ENCODE data around the gene SFI1. TPM values are rescaled to one million over a fixed set of nuclear protein-coding genes. Genes with fewer than 3 reads are reported as not detected.

Gene SFI1
- polyA plus RNA-seq, 6 donors from 2014 or later = 3.3 to 21.1 (median 8.7) TPM

DNA sequence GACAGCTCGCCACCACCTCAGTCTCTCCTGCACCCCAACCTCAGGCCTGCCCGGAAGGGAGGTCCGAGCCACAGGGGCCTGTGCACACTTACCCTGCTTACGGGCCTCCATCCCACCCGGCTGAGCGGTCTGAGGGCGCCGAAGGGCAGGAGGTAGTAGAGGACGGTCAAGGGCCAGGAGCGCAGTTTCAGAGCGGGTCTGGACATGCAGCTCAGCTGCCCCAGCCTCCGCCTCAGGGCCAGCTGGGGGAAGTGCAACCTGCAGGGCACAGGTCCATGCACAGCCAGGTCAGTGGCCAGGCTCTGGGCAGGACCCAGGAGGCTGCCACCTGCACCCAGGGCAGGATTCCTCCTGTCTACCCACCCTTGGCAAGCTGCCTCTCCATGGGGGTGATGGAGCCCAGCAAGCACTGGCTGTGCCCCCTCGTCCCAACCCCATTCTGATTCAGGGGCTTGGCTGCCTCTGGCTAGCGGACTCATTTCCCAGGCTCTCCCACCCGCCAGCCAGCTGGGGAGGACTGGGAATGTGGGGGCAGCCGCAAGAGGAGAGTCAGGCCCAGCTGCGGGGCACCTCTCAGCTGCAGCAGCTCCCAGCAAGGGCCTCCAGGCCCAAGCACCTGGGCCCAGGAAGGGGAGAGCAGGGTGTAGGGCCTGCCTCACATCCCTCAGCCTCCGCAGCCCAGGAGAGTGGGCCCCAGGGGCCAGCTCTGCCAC lies 127.4 kb downstream of the SFI1 start:
- H3K27ac Mint-ChIP-seq = no peak overlapping the region
- no peak for DNase-seq

DNA sequence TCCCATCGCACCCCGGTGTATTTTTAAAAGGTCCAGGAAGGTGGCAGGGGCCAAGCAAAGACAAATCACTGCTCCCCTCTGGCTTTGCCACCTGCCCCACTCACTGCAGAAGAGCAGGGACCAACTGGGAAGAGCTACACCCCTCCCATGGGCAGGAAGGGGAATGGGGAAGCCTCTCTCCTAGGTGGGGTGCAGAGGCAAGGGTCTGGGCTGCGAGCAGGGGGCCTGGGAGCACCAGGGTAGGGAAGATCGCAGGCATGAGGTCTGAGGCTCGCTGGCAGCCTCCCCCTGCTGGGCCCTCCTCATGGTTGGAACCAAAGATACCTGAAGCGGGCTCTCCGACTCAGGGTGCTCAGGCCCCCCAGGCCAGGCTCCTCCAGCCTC lies 128.9 kb downstream of the SFI1 start:
- peaks cover 34 to 45% (median 37%) of the 10 kb centered on the region in 3 donors for H3K4me1 Mint-ChIP-seq
- peak overlapping the region in 1 of 6 donors; percentile 87 for H3K27ac Mint-ChIP-seq
- DNase-seq (no peak), ATAC-seq (ENCODE audit: low read depth in 2 of 2) (no peak)
- H3K36me3 Mint-ChIP-seq = no peaks in the 10 kb centered on the region
- H3K27me3 Mint-ChIP-seq = no peaks in the 10 kb centered on the region
- H3K4me3 Mint-ChIP-seq = no peak overlapping the region
- no peaks in the 10 kb centered on the region for H3K9me3 Mint-ChIP-seq

More for the DNA sequence above, 127.4 kb downstream of the SFI1 start:
- no peaks in the 10 kb centered on the region for H3K9me3 Mint-ChIP-seq
- ATAC-seq (ENCODE audit: low read depth in 2 of 2) = no peak
- H3K27me3 Mint-ChIP-seq = no peaks in the 10 kb centered on the region
- H3K36me3 Mint-ChIP-seq = peaks cover 7 to 8% of the 10 kb centered on the region in 2 donors
- peaks cover 24 to 35% (median 27%) of the 10 kb centered on the region in 3 donors for H3K4me1 Mint-ChIP-seq
- H3K4me3 Mint-ChIP-seq = no peak overlapping the region

DNA sequence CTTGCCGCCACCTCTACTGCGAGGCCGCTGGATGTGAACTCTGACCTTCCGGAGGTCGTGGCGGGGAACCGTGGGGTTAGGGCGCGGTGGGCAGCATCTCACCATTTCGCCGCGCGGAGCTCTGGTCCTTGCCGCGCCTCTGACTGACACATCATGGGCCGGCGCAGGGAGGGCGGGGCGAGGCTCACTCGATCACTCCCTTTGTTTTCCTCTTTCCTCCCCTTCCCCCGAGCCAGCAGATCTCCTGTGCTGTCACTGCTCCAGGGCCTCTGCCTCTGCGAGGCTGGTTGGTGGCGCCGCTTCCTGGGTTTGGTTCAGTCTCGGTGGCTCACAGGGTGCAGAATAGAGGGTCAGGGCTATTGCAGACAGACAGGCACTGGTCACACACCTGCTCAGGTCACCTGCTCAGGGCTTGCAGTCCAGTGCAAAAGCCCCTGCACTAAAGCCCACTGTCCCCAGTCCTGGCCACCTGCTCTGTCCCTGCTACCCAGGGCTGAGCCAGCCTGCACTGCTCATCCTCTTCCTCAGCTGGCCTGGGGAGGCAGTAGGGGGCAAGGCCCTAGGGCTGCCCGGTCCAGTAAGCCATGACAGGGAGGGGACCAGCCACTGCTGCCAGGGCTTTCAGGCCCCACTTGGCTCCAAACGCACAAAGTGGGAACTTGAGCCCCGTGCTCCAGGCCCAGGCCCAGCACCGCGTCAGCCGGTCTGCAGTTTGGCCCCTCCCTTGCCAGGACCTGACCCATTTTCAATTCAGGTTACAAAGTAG lies 129.5 kb downstream of the SFI1 start:
- H3K4me1 Mint-ChIP-seq = peaks cover 37 to 48% (median 37%) of the 10 kb centered on the region in 3 donors
- ATAC-seq (ENCODE audit: low read depth in 2 of 2) (no peak), DNase-seq (no peak)
- no peaks in the 10 kb centered on the region for H3K27me3 Mint-ChIP-seq
- H3K9me3 Mint-ChIP-seq = no peaks in the 10 kb centered on the region
- H3K36me3 Mint-ChIP-seq = no peaks in the 10 kb centered on the region
- H3K27ac Mint-ChIP-seq = peak overlapping the region in 3 of 6 donors; percentile 74 to 87 (median 82)
- peak overlapping the region in 1 of 8 donors; percentile 51 for H3K4me3 Mint-ChIP-seq

DNA sequence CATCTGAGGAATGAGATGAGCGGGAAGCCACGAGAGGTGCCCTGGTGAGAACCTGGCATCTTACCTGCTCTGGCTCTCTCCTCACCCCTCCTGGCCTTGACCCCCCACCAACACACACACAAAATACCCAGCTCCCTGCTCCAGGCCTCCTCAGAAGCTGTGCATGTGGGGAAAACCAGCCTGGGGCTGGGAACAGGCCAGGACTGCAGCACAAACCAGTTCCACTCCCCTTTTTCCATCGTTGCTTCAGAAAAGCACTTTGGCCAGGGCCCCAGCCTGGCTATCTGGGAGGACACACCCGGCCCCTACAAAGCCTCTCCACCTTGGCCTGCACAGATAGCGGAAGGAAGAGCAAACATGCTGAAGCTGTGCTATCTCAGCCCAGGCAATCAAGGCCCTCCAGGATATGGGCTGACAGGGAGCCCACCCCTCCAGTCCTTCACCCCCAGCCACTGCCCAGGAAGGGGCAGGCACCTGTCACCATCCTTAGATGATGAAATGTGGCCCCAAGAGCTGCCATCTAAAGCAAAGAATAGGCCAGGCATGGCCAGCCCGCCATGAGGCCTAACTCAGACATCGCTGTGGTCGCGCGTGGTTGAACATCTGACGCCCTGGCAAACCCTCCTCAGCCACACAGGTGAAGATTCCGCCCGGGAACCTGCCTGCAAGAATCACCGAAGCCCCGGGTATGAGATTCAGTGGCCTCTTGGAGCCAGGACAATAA lies 130.3 kb downstream of the SFI1 start:
- no peak for DNase-seq
- Mint-ChIP-seq H3K9me3 (no peaks in the 10 kb centered on the region), H3K27ac (peak overlapping the region in 5 of 6 donors; percentile 37 to 65 (median 56)), H3K4me1 (peaks cover 42 to 55% (median 44%) of the 10 kb centered on the region in 3 donors), H3K4me3 (peak overlapping the region in 1 of 8 donors; percentile 51), H3K36me3 (no peaks in the 10 kb centered on the region), H3K27me3 (no peaks in the 10 kb centered on the region)
- ATAC-seq (ENCODE audit: low read depth in 2 of 2) = no peak

DNA sequence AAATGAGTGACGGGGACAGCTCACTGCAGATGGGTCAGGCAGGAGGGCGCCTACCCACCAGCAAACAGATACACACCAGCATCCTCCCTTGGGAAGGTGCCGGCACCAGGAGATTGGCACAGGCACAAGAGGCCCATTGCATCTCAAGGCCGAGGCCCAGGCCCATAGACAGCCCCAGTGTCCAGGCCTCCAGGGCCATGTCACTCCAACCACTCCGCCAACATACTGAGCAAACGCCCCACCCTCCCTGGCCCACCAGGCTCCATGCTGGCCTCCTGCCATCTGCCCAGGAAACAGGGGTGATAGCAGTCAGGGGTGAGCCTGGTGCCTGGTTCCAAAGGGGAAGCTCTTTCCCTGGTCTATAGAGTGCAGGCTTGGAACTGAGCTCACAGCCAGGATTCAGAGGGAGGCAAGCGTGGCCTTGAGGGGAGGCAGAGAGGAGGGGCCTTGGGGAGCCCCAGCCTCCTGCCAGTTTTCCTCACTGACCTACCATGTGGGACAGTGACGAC lies 130.9 kb downstream of the SFI1 start:
- Mint-ChIP-seq H3K4me3 (peak overlapping the region in 1 of 8 donors; percentile 70), H3K27ac (peak overlapping the region in 4 of 6 donors; percentile 37 to 95 (median 60)), H3K4me1 (peaks cover 42 to 57% (median 51%) of the 10 kb centered on the region in 3 donors), H3K27me3 (no peaks in the 10 kb centered on the region), H3K9me3 (no peaks in the 10 kb centered on the region), H3K36me3 (no peaks in the 10 kb centered on the region)
- ATAC-seq (ENCODE audit: low read depth in 2 of 2) = no peak
- no peak for DNase-seq

DNA sequence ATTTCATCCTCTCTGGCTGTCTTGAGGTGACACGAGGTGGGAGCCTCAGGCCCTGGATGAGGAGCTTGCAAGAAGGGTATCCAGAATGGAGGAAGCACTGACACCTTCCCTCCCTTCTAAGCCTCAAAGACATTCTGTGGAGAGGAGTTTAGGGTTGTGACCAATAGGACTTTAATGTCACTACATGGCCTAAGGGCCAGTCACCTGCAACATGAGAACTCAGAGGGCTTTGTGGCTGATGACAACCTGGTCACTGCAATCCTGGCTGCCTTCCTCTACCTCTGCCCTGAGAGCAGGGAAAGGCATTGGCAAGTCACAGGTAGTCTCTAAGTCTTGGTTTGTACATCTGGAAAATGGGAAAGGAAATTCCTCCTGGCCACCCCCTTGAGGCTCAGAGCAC lies 132.0 kb downstream of the SFI1 start:
- peak overlapping the region in 7 of 8 donors; percentile 55 to 91 (median 70) for H3K4me3 Mint-ChIP-seq
- peaks cover 42 to 57% (median 53%) of the 10 kb centered on the region in 3 donors for H3K4me1 Mint-ChIP-seq
- no peak for DNase-seq
- peak overlapping the region in 5 of 6 donors; percentile 59 to 95 (median 72) for H3K27ac Mint-ChIP-seq
- H3K27me3 Mint-ChIP-seq = no peaks in the 10 kb centered on the region
- no peaks in the 10 kb centered on the region for H3K36me3 Mint-ChIP-seq
- H3K9me3 Mint-ChIP-seq = no peaks in the 10 kb centered on the region
- ATAC-seq (ENCODE audit: low read depth in 2 of 2) = no peak

DNA sequence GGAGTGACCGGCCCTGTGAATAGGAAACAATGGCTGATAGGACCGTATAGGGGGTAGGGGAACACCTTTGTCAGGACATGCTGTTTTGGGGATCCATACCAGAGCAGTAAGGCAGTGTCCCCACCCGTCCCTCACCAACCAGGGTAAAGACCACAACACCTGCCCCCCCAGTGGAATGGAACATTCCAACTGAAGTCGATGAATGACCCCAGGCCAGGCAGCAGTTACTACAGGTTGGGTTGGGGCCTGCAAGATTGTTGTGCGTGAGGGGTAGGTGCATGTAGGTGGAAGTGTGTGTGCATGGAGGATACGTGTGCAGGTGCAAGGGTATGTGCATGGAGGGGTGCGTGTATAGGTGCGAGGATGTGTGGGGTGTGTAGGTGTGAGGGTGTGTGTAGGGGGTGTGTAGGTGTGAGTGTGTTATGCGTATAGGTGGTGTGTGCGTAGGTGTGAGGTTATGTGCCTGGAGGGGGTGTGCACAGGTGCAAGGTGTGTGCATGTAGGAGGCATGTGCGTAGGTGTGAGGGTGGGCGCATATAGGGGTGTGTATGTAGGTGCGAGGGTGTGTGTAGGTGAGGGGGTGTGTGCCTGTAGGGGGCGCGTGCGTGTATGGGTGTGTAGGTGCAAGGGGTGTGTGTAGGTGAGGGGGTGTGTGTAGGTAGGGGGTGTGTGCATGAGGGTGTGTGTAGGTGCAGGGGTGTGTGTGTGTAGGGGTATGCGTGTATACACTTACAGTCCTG lies 132.8 kb downstream of the SFI1 start:
- Mint-ChIP-seq H3K9me3 (no peaks in the 10 kb centered on the region), H3K4me1 (peaks cover 48 to 65% (median 59%) of the 10 kb centered on the region in 3 donors), H3K4me3 (peak overlapping the region; percentile 75 to 93 (median 88)), H3K27me3 (no peaks in the 10 kb centered on the region), H3K36me3 (no peaks in the 10 kb centered on the region), H3K27ac (peak overlapping the region; percentile 56 to 98 (median 88))
- ATAC-seq (ENCODE audit: low read depth in 2 of 2) = no peak
- DNase-seq = no peak

- Mint-ChIP-seq H3K9me3 (no peaks in the 10 kb centered on the region), H3K27me3 (no peaks in the 10 kb centered on the region), H3K4me3 (peak overlapping the region; percentile 75 to 93 (median 88)), H3K36me3 (no peaks in the 10 kb centered on the region), H3K27ac (peak overlapping the region; percentile 54 to 98 (median 70)), H3K4me1 (peaks cover 42 to 63% (median 62%) of the 10 kb centered on the region in 3 donors)
- ATAC-seq (ENCODE audit: low read depth in 2 of 2) (no peak), DNase-seq (no peak)
These were observed 133.4 kb downstream of the SFI1 start for GRCh38 chr22:31629741-31630184.

DNA sequence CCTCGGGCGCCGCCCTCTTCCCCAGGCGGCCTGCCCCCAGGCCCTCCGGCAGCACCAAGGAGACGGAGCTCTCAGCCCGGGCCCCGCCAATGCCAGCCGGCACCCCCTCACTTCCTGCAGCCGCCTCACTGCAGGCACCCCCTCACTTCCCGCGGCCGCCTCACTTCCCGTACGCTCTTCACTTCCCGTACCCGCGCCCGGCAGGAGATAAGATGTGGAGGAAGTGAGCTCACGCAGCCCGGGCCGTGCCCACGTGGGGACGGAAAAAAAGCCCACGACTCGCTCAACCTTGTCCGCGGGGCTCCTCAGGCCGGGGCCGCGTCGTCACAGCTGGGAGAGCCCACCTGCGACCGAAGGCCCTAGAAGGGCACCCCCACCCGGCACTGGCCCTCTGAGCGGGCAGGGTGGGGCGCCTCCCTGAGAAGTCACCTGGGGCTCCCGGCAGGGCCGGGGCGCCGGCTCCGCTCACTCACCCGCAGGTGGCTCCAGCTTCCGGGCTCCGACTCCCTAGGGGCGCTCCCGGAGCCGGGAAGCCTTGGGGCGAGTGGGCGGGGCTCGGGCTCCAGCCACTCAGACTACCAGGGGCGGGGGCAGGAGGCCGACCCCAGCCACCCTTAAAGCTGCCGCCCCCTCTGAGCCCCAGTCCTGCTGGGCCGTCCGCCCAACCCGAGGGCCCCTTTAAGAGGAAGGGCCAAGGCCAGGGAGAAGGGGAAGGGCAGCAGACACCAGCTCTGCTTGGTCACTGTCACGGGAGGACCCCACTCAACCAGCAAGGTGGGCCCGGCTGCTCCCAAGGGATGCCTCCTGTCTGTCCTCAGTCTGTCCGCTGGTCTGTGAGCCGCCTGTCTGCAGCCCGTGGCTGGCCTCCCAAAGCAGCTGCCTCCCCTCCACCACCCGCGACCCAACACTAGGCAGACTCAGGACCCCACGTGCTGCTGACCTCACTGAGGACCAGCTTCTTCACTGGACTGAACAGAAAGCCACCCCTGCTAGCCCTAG lies 134.3 kb downstream of the SFI1 start:
- Mint-ChIP-seq H3K4me3 (peak overlapping the region; percentile 81 to 93 (median 88)), H3K36me3 (no peaks in the 10 kb centered on the region), H3K9me3 (no peaks in the 10 kb centered on the region), H3K27me3 (no peaks in the 10 kb centered on the region), H3K27ac (peak overlapping the region; percentile 82 to 98 (median 96)), H3K4me1 (peaks cover 36 to 69% (median 62%) of the 10 kb centered on the region in 3 donors)
- ATAC-seq (ENCODE audit: low read depth in 2 of 2) (peak; percentile 86 to 88), DNase-seq (peak; percentile 96)

- no peaks in the 10 kb centered on the region for H3K36me3 Mint-ChIP-seq
- peaks cover 33 to 75% (median 62%) of the 10 kb centered on the region in 3 donors for H3K4me1 Mint-ChIP-seq
- no peak for ATAC-seq (ENCODE audit: low read depth in 2 of 2)
- peak overlapping the region; percentile 82 to 98 (median 95) for H3K27ac Mint-ChIP-seq
- H3K9me3 Mint-ChIP-seq = no peaks in the 10 kb centered on the region
- DNase-seq = no peak
- H3K27me3 Mint-ChIP-seq = no peaks in the 10 kb centered on the region
- peak overlapping the region; percentile 65 to 91 (median 84) for H3K4me3 Mint-ChIP-seq
These were observed 135.1 kb downstream of the SFI1 start for GRCh38 chr22:31631436-31631835.

GRCh38 chr22:31635638-31636306 lies 139.4 kb downstream of the SFI1 start:
- DNase-seq (no peak), ATAC-seq (ENCODE audit: low read depth in 2 of 2) (no peak)
- Mint-ChIP-seq H3K27ac (peak overlapping the region in 5 of 6 donors; percentile 49 to 92 (median 81)), H3K4me3 (peak overlapping the region in 1 of 8 donors; percentile 65), H3K9me3 (peaks cover 0 to 2% (median 0%) of the 10 kb centered on the region in 7 donors), H3K36me3 (no peaks in the 10 kb centered on the region), H3K4me1 (peaks cover 36 to 76% (median 61%) of the 10 kb centered on the region in 3 donors), H3K27me3 (no peaks in the 10 kb centered on the region)
